HepG2 (cell line): ENCODE measurements around the gene PHIP.

Experiments
- DNMT3B ChIP-seq: conservative IDR thresholded peaks from 2 replicates; pipeline ENCODE4 v1.6.1; 2016; ENCODE audit warnings: missing biosample characterization, control low read depth
- FOSL1 ChIP-seq: sonication (generic); formaldehyde crosslinking; IDR thresholded peaks from 2 replicates; pipeline ENCODE4 v1.9.0; 2021; ENCODE audit warnings: missing genetic modification reagents, borderline replicate concordance
- FOXJ3 ChIP-seq: sonication (generic); formaldehyde crosslinking; IDR thresholded peaks from 2 replicates; pipeline ENCODE4 v1.4.0; 2020; ENCODE audit warnings: missing genetic modification reagents, mild to moderate bottlenecking, borderline replicate concordance
- YY1 ChIP-seq: IDR thresholded peaks from 2 replicates; pipeline ENCODE4 v1.6.1; 2011; ENCODE audit warnings: low read length, low read depth, moderate library complexity, mild to moderate bottlenecking; ENCODE audit not compliant: insufficient read depth, insufficient replicate concordance
- ZFP37 ChIP-seq: sonication (generic); formaldehyde crosslinking; IDR thresholded peaks from 2 replicates; pipeline ENCODE4 v1.4.0; 2020; ENCODE audit warnings: missing genetic modification reagents, borderline replicate concordance
- TF ChIP-seq, protein P1 (sequence below), 2 experiments: sonication (generic) in 1 of 2; formaldehyde crosslinking in 1 of 2; IDR thresholded peaks; 2 replicates each; pipeline versions ENCODE4 v1.5.1 to v1.6.1; 2011 to 2020; ENCODE audit warnings: borderline replicate concordance in 1 of 2, low read depth in 1 of 2, low read length in 1 of 2, mild to moderate bottlenecking in 1 of 2, missing genetic modification reagents in 1 of 2, moderate library complexity in 1 of 2
- TF ChIP-seq, protein P2 (sequence below): sonication (generic); formaldehyde crosslinking; IDR thresholded peaks from 2 replicates; pipeline ENCODE4 v1.4.0; 2020; ENCODE audit warnings: missing genetic modification reagents

DNA sequence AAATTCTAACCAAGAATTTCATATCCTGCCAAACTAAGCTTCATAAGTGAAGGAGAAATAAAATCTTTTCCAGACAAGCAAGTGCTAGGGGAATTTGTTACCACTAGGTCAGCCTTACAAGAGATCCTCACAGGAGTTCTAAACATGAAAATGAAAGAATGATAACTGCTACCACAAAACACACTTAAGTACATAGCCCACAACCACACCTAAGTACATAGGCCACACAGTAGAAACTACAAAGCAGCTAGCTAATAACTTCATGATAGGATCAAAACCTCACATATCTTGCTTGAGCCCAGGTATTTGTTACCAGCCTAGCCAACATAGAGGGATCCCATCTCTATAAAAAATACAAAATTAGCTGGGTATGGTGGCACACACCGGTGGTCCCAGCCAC lies 160.3 kb downstream of the PHIP start:
- no peak for TF ChIP-seq FOXJ3 (CRISPR knock-in tag)
- TF ChIP-seq, protein P1, sequence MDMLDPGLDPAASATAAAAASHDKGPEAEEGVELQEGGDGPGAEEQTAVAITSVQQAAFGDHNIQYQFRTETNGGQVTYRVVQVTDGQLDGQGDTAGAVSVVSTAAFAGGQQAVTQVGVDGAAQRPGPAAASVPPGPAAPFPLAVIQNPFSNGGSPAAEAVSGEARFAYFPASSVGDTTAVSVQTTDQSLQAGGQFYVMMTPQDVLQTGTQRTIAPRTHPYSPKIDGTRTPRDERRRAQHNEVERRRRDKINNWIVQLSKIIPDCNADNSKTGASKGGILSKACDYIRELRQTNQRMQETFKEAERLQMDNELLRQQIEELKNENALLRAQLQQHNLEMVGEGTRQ (IDR thresholded peaks at IDR 0.05; ENCODE audit: low read depth, low read length), result no peak
- TF ChIP-seq, protein P1 (CRISPR knock-in tag; IDR thresholded peaks at IDR 0.05; ENCODE audit: borderline replicate concordance), result no peak
- no peak for TF ChIP-seq FOSL1 (CRISPR knock-in tag)
- TF ChIP-seq ZFP37 (CRISPR knock-in tag), result no peak
- TF ChIP-seq DNMT3B (CRISPR knock-in tag), result no peak
- TF ChIP-seq YY1, result no peak
- TF ChIP-seq, protein P2, sequence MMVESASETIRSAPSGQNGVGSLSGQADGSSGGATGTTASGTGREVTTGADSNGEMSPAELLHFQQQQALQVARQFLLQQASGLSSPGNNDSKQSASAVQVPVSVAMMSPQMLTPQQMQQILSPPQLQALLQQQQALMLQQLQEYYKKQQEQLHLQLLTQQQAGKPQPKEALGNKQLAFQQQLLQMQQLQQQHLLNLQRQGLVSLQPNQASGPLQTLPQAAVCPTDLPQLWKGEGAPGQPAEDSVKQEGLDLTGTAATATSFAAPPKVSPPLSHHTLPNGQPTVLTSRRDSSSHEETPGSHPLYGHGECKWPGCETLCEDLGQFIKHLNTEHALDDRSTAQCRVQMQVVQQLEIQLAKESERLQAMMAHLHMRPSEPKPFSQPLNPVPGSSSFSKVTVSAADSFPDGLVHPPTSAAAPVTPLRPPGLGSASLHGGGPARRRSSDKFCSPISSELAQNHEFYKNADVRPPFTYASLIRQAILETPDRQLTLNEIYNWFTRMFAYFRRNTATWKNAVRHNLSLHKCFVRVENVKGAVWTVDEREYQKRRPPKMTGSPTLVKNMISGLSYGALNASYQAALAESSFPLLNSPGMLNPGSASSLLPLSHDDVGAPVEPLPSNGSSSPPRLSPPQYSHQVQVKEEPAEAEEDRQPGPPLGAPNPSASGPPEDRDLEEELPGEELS, result no peak
